ENCODE data around the gene TNFRSF11A.

GRCh38 chr18:62372156-62372555, 47.0 kb downstream of the TNFRSF11A start:
- no peak for TF ChIP-seq EP300 (IDR thresholded peaks at IDR 0.05)
- TF ChIP-seq CTCF (IDR thresholded peaks at IDR 0.05), result no peak
- no peak for TF ChIP-seq POLR2AphosphoS5 (IDR thresholded peaks at IDR 0.05)
